Thymus (tissue), 11 donors: ENCODE measurements around the gene CIROP. TPM values are rescaled to one million over a fixed set of nuclear protein-coding genes. Genes with fewer than 3 reads are reported as not detected.
A peak's percentile ranks its signal among the peaks of the same experiment; 100 is the strongest.

Experiments used
- DNase-seq, 9 donors: peaks; one replicate each; pipeline ENCODE4 v3.0.0-alpha.2; 2013; ENCODE audit warnings: low spot score in 9 of 9, low read depth in 6 of 9, missing footprints in 1 of 9
- H3K27ac ChIP-seq, 2 donors: one replicate each; pipeline ENCODE4 v1.5.1; 2013; ENCODE audit warnings: control low read depth in 1 of 2, low read depth in 1 of 2, low read length in 1 of 2, mild to moderate bottlenecking in 1 of 2, moderate library complexity in 1 of 2
- H3K27me3 ChIP-seq, 2 donors: one replicate each; pipeline ENCODE4 v1.5.1; 2013; ENCODE audit warnings: low read length in 1 of 2; ENCODE audit not compliant: control insufficient read depth in 2 of 2, insufficient read depth in 1 of 2
- H3K36me3 ChIP-seq, 2 donors: one replicate each; pipeline ENCODE4 v1.5.1; 2013; ENCODE audit warnings: low read length in 1 of 2, mild to moderate bottlenecking in 1 of 2, moderate library complexity in 1 of 2; ENCODE audit not compliant: control insufficient read depth in 2 of 2, insufficient read depth in 2 of 2
- H3K4me1 ChIP-seq, 2 donors: one replicate each; pipeline ENCODE4 v1.5.1; 2013; ENCODE audit warnings: low read length in 2 of 2; ENCODE audit not compliant: control insufficient read depth in 2 of 2, insufficient read depth in 2 of 2
- H3K4me3 ChIP-seq, 2 donors: one replicate each; pipeline ENCODE4 v1.5.1; 2013; ENCODE audit warnings: low read length in 2 of 2, control low read depth in 1 of 2, mild to moderate bottlenecking in 1 of 2
- H3K9me3 ChIP-seq, 2 donors: one replicate each; pipeline ENCODE4 v1.5.1; 2013; ENCODE audit warnings: low read length in 1 of 2, mild to moderate bottlenecking in 1 of 2; ENCODE audit not compliant: control insufficient read depth in 2 of 2, insufficient read depth in 1 of 2
- WGBS: extraction: QIAGEN DNeasy Blood & Tissue Kit; methylation state at CpG from one replicate; pipeline ENCODE4 v1.1.7; 2013; 5-methylcytosine and 5-hydroxymethylcytosine counted together
- polyA plus RNA-seq: library from polyadenylated mRNA; stranded (reverse); fragments of 200-250 nt; gene quantifications from one replicate; pipeline ENCODE4 v1.2.3, GENCODE V29; 2013
- total RNA-seq: library from RNA; stranded (reverse); fragments of 120-200 nt; gene quantifications from one replicate; pipeline ENCODE4 v1.2.4, GENCODE V29; 2013
- donor health status: healthy.

CIROP gene
- total and polyA plus RNA-seq, 2 donors, result 0.05 to 0.07 TPM

- Histone ChIP-seq H3K27ac (peak overlapping the region in 1 of 2 donors; percentile 52), H3K9me3 (no peaks in the 10 kb centered on the region), H3K4me1 (peaks cover 13 to 32% of the 10 kb centered on the region in 2 donors), H3K27me3 (no peaks in the 10 kb centered on the region), H3K4me3 (no peak overlapping the region), H3K36me3 (peaks cover 58 to 76% of the 10 kb centered on the region in 2 donors)
- WGBS, result 45% methylated on average over 8 of the region's 8 CpGs
- DNase-seq, result peak; percentile 55 to 91 (median 81)
These were observed 35.9 kb downstream of the CIROP start for GRCh38 chr14:23068789-23069412.

DNA sequence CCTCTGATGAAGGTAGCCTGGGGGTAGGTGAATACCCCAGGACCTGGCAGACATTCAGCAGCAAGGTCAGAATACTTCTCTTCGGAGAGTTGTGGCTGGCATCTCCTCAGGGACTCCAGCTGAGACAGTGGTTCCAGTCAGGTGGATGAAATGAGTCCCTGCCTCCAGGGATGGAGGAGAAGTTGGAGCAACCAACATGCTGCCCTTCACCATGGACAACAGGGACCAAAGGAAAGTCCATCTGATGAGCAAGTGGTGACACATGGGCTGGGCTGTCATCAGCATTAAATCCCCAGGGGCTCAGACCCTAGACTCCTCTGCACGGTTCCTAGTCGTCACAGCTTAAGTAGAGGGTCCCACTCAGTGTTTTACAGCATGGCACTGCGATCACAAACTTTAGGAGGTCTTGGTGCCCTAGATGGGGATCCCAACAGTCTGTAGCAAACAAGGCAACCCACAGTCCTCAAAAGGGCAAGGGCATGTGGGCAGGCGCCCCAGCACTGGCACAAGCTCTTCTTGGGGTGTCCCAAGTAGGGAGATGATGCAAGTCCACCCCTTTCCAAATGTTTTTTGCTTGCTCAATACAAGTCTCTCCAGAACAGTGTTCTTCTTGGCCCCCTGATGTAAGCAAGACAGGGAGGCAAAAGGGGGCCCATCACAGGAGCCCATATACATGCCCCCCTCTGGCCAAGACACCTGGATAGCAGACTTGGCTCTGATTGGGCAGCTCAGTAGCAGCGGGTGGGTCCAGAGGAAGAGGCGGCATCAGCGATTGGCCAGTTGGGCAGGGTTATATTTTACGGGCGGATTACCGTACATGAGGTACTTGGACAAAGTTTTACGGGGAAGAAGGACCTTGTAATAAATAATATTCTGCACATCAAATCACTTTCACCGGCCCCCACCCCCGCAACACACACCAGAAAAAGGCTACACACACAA lies 36.7 kb downstream of the CIROP start:
- no peak for DNase-seq
- WGBS, result 94% methylated on average over 14 of the region's 14 CpGs
- H3K36me3 ChIP-seq, result peaks cover 62 to 78% of the 10 kb centered on the region in 2 donors
- no peak overlapping the region for H3K4me3 ChIP-seq
- no peak overlapping the region for H3K27ac ChIP-seq
- H3K27me3 ChIP-seq, result no peaks in the 10 kb centered on the region
- peaks cover 13 to 32% of the 10 kb centered on the region in 2 donors for H3K4me1 ChIP-seq
- H3K9me3 ChIP-seq, result no peaks in the 10 kb centered on the region

DNA sequence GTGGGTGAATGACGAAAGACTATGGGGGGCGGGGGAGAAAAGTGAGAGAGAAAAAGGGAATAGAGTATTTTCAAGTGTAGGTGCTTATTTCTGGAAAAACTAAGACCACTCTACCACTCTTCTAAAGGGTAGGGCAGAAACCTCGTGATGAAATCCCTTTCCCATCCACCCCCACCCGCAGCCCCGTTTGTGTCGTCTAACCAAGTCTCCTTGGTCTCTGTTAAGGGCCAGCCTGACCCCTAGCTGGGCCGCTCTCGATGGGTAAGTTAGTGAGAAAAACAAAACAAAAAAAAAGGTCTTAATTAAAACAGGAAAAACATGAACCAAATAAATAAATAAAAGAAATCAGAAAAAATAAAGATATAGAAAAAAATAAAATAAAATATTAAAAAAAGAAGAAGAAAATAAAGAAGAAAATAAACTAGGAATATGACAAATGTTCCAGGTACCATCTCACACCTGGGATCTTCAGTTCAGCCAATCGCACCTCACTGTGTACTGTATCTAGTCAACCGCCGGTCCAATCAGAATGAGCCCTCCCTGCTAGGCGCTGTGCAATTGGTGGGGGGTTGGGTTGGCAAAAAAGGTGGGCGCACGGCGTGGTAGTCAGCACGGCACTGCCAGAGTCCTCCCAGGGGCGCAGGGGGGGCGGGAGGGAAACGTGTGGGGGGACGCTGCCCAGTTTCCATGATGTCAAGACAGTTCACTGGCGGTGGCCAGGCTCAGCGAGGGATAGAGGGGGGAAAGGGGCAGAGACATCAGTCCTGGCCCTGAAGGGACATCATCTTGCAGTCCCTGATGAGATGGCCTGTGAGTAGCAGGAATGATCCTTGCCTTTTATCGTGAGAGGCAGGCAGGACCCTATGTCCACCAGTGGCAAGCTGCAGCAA lies 37.7 kb downstream of the CIROP start:
- no peaks in the 10 kb centered on the region for H3K27me3 ChIP-seq
- H3K27ac ChIP-seq, result no peak overlapping the region
- H3K4me1 ChIP-seq, result peaks cover 13 to 30% of the 10 kb centered on the region in 2 donors
- peaks cover 65 to 78% of the 10 kb centered on the region in 2 donors for H3K36me3 ChIP-seq
- DNase-seq, result no peak
- 97% methylated on average over 23 of the region's 23 CpGs for WGBS
- H3K4me3 ChIP-seq, result no peak overlapping the region
- H3K9me3 ChIP-seq, result no peaks in the 10 kb centered on the region

- no peaks in the 10 kb centered on the region for H3K9me3 ChIP-seq
- H3K36me3 ChIP-seq, result peaks cover 70 to 80% of the 10 kb centered on the region in 2 donors
- no peak overlapping the region for H3K27ac ChIP-seq
- peaks cover 8 to 23% of the 10 kb centered on the region in 2 donors for H3K4me1 ChIP-seq
- WGBS, result 99% methylated on average over 3 of the region's 3 CpGs
- no peak for DNase-seq
- H3K4me3 ChIP-seq, result no peak overlapping the region
- no peaks in the 10 kb centered on the region for H3K27me3 ChIP-seq
These were observed 38.4 kb downstream of the CIROP start for GRCh38 chr14:23066368-23066767.

DNA sequence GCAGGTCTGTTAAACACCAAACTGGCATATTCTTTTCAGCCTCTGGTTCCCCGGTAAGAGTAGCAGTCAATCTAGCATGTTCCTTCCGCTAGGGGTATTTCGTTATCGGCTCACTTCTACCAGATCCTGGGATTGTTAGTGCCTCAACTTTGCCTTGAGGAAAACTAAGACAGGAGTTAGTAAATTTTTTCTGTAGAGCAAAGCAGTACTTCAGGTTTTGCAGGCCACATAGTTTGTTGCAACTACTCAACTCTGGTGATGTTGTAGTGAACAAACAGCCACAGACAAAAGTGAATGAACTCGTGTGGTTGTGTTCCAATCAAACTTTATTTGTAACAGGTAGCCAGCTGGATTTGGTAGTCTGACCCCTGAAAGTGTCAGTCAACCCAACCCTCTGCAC lies 41.2 kb downstream of the CIROP start:
- Histone ChIP-seq H3K9me3 (peaks cover 0 to 1% of the 10 kb centered on the region in 2 donors), H3K4me3 (no peak overlapping the region), H3K36me3 (peaks cover 88 to 95% of the 10 kb centered on the region in 2 donors), H3K27me3 (no peaks in the 10 kb centered on the region), H3K4me1 (peaks cover 0 to 5% of the 10 kb centered on the region in 2 donors), H3K27ac (no peak overlapping the region)
- DNase-seq, result no peak
- WGBS, result 98% methylated on average over 5 of the region's 5 CpGs

DNA sequence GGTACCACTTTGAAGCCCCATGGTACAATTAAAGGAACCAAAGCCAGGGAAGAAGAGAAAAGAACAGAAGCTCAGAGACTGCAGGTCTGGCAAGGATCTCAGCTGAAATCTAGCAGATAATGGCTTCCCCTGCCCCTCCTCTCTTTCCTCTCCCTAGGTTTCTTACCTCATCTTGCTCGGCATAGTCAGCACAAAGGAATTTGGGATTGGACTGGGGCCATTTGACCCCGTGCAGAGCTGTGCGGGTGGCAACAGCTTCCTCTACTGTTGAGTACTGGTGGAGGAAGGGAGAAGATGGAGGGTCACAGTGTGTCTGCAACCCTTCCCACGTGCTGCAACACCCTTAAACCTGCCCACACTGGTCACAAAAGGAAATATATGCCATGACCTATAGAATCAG lies 42.8 kb downstream of the CIROP start:
- Histone ChIP-seq H3K36me3 (peaks cover 74 to 84% of the 10 kb centered on the region in 2 donors), H3K27ac (no peak overlapping the region), H3K4me1 (peaks cover 6 to 9% of the 10 kb centered on the region in 2 donors), H3K27me3 (peaks cover 0 to 5% of the 10 kb centered on the region in 2 donors), H3K9me3 (peaks cover 0 to 1% of the 10 kb centered on the region in 2 donors), H3K4me3 (no peak overlapping the region)
- no peak for DNase-seq
- WGBS, result 90% methylated on average over 4 of the region's 4 CpGs

GRCh38 chr14:23060536-23061260 lies 44.1 kb downstream of the CIROP start:
- DNase-seq, result no peak
- peaks cover 0 to 12% of the 10 kb centered on the region in 2 donors for H3K27me3 ChIP-seq
- no peak overlapping the region for H3K27ac ChIP-seq
- H3K4me3 ChIP-seq, result no peak overlapping the region
- peaks cover 0 to 1% of the 10 kb centered on the region in 2 donors for H3K9me3 ChIP-seq
- WGBS, result 98% methylated on average over 17 of the region's 17 CpGs
- H3K4me1 ChIP-seq, result peaks cover 15 to 22% of the 10 kb centered on the region in 2 donors
- H3K36me3 ChIP-seq, result peaks cover 62 to 72% of the 10 kb centered on the region in 2 donors
